Measurements from ENCODE around the gene LMAN2.
A peak's percentile ranks its signal among the peaks of the same experiment; 100 is the strongest.

Gene LMAN2

DNA sequence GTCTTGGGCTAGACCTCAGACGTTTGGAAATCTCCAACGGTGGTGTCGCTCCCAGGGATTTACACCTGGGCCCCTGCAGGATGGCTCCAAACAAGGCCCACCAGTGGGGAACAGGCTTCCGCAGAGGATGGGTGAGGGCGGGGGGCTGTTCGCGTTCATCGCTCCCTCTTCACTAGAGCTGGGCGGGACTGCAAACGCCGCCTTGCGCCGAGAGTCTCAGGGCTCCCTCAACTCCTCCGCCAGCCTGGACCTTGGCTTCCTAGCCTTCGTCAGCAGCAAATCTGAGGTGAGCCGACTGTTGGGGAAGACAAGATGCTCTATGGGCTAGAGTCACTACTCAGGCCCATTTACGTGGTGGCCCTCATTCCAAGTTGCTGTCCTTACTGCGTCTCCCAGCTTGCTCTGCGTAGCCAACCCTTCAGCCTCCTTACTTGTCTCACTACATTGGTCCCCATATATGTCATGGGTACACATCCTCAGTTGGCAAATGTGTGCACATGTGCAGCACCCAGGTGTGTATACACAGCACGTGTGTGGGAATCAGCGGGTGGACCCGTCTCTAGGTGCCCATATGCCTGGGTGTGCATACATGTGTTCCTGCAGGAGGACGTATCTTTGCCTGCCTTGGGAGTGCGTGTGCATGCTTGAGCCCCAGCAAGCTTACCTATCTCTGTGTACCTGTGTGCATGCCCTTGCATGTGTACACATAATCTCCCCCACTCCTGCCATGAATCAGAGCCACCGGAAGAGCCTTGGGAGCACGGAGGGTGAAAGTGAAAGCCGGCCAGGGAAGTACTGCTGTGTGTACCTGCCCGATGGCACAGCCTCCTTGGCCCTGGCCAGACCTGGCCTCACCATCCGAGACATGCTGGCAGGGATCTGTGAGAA lies 16.8 kb upstream of the LMAN2 start:
- no peak overlapping the region for H3K4me3 ChIP-seq (ENCODE audit: low read depth, low read length)
- TF ChIP-seq, protein P1, sequence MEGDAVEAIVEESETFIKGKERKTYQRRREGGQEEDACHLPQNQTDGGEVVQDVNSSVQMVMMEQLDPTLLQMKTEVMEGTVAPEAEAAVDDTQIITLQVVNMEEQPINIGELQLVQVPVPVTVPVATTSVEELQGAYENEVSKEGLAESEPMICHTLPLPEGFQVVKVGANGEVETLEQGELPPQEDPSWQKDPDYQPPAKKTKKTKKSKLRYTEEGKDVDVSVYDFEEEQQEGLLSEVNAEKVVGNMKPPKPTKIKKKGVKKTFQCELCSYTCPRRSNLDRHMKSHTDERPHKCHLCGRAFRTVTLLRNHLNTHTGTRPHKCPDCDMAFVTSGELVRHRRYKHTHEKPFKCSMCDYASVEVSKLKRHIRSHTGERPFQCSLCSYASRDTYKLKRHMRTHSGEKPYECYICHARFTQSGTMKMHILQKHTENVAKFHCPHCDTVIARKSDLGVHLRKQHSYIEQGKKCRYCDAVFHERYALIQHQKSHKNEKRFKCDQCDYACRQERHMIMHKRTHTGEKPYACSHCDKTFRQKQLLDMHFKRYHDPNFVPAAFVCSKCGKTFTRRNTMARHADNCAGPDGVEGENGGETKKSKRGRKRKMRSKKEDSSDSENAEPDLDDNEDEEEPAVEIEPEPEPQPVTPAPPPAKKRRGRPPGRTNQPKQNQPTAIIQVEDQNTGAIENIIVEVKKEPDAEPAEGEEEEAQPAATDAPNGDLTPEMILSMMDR (IDR thresholded peaks at IDR 0.05; ENCODE audit: borderline replicate concordance, insufficient read depth, low read depth, low read length), result no peak

DNA sequence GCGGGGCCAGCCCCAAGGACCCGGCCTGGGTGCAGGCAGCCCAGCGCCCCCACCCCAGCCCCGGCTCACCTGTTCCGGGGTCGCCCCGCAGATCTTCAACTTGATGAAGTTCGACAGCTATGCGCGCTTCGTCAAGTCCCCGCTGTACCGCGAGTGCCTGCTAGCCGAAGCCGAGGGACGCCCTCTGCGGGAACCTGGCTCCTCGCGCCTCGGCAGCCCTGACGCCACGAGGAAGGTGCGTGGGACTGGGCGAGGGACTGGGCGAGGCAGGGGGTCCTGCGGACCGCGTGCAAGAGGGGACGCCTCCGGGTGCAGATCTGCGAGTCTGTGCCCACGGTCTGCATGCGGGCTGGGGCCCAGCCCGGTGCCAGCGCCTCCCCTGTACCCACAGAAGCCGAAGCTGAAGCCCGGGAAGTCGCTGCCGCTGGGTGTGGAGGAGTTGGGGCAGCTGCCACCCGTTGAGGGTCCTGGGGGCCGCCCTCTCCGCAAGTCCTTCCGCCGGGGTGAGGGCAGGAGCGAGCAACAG lies 15.9 kb upstream of the LMAN2 start:
- no peak overlapping the region for H3K4me3 ChIP-seq (ENCODE audit: low read depth, low read length)
- TF ChIP-seq, protein P1 (IDR thresholded peaks at IDR 0.05; ENCODE audit: borderline replicate concordance, insufficient read depth, low read depth, low read length), result no peak

DNA sequence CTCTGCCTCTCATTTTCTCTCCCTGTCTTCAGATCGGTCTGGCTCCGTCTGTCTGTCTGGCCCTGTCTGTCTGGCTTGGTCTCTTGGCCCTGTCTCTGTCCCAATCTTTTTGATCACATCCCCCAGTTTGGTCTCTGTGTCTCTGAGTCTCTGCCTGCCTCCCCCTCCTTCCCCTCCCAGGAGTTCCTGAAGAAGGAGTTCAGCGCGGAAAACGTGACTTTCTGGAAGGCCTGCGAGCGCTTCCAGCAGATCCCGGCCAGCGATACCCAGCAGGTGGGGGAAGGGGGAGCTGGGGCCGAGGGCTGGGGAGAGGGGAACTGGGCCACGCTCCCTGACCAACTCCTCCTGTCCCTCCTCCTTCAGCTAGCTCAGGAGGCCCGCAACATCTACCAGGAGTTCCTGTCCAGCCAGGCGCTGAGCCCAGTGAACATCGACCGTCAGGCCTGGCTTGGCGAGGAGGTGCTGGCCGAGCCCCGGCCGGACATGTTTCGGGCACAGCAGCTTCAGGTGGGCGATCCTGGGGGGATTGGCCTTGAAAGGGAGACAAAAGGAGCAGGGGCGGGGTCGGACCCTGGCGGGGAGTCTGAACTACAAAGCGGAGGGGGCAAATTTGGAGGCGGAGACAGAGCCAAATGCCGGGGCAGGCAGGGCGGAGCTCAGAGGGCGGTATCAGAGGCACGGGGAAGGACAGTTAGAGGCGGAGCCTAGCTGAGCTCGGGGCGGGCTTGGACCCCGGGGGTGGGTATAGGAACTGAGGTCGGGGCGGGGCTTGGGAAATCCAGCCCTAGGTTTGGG lies 15.3 kb upstream of the LMAN2 start:
- H3K4me3 ChIP-seq (ENCODE audit: low read depth, low read length), result no peak overlapping the region
- TF ChIP-seq, protein P1 (IDR thresholded peaks at IDR 0.05; ENCODE audit: borderline replicate concordance, insufficient read depth, low read depth, low read length), result no peak

DNA sequence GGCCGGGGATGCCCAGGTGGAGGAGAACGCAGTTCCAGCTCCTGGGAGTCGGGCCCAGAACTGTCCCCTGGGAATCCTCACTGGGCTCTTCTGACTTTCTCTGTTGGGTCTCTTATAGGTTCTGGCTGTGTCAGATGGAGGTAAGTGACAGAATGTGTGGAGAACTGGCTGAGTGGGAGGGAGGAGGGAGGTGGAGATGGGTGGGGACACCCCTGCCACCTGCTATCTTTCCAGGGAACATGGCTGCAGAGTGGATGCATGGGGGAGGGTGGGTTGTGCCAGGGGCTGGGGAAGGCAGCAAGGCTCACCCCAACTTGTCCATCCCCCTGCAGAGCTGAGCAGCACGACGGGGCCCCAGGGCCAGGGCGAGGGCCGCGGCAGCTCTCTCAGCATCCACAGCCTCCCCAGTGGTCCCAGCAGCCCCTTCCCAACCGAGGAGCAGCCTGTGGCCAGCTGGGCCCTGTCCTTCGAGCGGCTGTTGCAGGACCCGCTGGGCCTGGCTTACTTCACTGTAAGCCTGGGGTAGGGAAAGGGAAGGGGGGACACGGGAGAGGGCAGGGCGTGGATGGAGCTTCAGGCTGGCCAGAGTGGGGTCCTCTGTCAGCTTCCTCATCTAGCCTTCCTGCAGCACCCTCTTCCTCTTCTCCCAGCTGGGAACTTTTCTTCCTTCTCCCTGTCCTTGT lies 14.5 kb upstream of the LMAN2 start:
- no peak overlapping the region for H3K4me3 ChIP-seq (ENCODE audit: low read depth, low read length)
- TF ChIP-seq, protein P1 (IDR thresholded peaks at IDR 0.05; ENCODE audit: borderline replicate concordance, insufficient read depth, low read depth, low read length), result no peak

DNA sequence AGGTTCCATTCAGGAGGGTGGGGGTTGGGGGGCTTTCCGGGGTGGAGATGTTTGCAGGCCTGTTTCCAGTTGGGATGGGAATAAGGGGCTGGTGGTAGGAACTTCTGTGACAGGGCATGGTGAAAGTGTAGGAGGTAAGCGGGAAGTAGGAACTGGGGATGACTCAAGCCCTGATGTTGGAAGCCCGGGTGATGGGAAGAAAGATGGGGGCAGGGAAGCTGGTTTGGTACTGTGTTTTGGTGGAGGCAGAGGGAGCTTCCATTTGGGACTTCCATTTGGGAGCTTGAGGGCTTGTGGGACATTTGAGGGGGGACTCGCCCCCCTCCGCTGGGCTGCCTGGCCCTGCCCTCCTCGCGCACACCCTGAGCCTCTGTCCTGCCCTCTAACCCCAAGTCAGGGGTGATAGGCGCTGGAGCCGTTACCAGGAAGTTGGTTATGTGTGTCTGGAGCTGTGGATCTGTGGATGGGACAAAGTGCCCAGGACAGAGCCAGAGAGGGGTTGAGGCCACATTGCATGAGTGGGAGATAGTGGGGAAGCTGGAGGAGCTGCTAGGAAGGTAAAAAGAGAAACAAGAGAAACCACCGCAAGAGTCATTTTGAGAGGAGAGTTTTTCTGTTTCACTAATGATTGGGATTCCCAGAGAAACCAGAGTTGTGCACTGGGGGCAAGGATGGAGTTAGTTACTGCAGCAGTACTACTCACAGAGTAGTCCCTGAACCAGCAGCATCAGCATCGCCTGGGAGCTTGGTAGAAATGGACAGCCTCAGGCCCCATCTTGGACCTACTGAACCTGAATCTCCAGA lies 12.9 kb upstream of the LMAN2 start:
- TF ChIP-seq, protein P1 (IDR thresholded peaks at IDR 0.05; ENCODE audit: borderline replicate concordance, insufficient read depth, low read depth, low read length), result no peak
- peak overlapping the region; percentile 7 for H3K4me3 ChIP-seq (ENCODE audit: low read depth, low read length)

DNA sequence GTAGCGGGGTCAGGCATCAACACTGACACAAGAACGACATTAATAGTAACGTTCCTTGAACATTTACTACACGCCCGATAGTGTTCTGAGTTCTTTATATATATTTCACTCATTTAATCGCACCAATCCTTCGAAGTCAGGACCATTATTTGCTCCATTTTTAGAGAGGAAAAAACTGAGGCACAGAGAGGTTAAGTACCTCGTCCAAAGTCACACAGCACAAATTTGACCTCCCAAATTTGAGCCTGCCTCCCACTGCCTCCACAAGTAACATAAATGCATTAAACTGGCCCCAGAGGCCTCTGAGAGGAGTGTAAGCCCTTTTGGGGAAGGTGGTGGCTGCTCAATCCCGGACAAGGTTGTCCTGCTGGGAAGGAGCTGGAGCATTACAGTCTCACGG lies 12.1 kb upstream of the LMAN2 start:
- no peak overlapping the region for H3K4me3 ChIP-seq (ENCODE audit: low read depth, low read length)
- TF ChIP-seq, protein P1 (IDR thresholded peaks at IDR 0.05; ENCODE audit: borderline replicate concordance, insufficient read depth, low read depth, low read length), result no peak

All from GM12875 (cell line).